ENCODE measurements around the gene FOXD1. TPM values are rescaled to one million over a fixed set of nuclear protein-coding genes. Genes with fewer than 3 reads are reported as not detected.

FOXD1 gene
- total RNA-seq, 4 donors from 2014 or later: 0.48 to 3.5 (median 1.5) TPM; not detected in 1

DNA sequence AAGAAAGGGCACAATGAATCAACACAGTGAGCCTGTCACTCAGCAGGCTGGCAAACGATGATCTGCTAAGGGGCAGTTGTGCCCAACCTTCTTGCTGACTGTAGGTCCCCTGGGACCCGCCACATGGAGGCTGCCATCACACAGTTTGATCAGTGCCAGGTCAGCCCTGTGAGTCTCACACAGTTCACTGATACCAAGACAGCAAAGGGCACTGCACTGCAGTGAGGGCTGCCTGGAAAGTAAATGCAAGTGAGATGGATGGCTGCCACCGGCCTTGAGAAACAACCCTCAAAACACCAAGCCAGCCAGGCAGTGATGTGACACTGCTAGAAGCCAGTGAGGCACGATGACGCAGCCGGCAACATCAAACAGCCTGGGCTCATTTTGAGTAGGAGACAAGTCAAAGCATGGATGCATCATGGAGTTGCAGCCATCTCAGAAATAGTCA, 30.3 kb downstream of the FOXD1 start:
- no peaks in the 10 kb centered on the region for H3K36me3 ChIP-seq
- H3K4me3 ChIP-seq: no peak overlapping the region
- H3K27me3 ChIP-seq: peaks cover 0 to 97% (median 3%) of the 10 kb centered on the region in 4 donors
- 60 to 76% methylated on average over 5 to 6 of the region's 6 CpGs for WGBS, 2 donors
- no peak overlapping the region for H3K27ac ChIP-seq
- peaks cover 0 to 21% (median 10%) of the 10 kb centered on the region in 3 donors for H3K4me1 ChIP-seq
- no peak for DNase-seq
- intact Hi-C loops (cut with DNase I): no loop called here
- no peak for TF ChIP-seq POLR2A (IDR thresholded peaks at IDR 0.05)
- TF ChIP-seq, protein P1, sequence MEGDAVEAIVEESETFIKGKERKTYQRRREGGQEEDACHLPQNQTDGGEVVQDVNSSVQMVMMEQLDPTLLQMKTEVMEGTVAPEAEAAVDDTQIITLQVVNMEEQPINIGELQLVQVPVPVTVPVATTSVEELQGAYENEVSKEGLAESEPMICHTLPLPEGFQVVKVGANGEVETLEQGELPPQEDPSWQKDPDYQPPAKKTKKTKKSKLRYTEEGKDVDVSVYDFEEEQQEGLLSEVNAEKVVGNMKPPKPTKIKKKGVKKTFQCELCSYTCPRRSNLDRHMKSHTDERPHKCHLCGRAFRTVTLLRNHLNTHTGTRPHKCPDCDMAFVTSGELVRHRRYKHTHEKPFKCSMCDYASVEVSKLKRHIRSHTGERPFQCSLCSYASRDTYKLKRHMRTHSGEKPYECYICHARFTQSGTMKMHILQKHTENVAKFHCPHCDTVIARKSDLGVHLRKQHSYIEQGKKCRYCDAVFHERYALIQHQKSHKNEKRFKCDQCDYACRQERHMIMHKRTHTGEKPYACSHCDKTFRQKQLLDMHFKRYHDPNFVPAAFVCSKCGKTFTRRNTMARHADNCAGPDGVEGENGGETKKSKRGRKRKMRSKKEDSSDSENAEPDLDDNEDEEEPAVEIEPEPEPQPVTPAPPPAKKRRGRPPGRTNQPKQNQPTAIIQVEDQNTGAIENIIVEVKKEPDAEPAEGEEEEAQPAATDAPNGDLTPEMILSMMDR (IDR thresholded peaks at IDR 0.05): no peak
- no peaks in the 10 kb centered on the region for H3K9me3 ChIP-seq

DNA sequence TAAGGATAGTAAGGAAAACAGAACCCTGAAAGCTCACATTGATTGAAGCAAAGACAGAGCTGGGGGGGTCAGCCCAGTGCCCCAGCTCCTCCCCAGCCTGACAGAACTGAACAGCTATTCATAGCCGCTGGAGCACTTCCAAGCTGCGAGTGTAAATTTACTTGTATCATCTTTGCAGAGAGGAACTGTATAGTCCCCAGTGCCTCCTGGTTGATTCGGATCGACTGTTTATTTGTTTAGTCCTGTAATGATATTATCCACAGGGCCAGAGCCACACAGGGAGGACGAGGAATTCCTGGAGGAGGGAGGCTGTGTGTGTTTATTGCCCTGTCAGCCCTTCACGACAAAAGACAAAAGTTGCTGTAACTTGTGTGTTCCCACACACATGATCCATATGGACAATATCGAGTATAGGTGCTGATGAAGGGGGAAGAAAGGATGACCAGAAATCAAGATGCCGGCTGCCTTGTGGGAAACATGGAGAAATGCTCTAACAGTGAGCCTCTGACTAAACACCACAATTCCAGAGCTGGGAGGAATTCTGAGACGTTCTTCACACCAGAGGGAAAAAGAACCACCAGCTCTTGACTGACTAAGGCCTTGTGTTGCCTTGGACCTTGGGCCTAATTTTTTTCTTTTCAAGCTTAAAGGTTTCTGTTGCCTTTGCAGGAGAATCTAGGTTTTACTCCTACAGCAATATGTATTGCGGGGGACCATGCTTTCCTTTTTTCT, 31.1 kb downstream of the FOXD1 start:
- Histone ChIP-seq H3K27me3 (peaks cover 0 to 96% (median 3%) of the 10 kb centered on the region in 4 donors), H3K27ac (no peak overlapping the region), H3K36me3 (no peaks in the 10 kb centered on the region), H3K4me3 (no peak overlapping the region), H3K4me1 (peaks cover 0 to 21% (median 10%) of the 10 kb centered on the region in 3 donors), H3K9me3 (no peaks in the 10 kb centered on the region)
- WGBS, 2 donors: 51 to 59% methylated on average over 8 to 10 of the region's 10 CpGs
- no peak for TF ChIP-seq POLR2A (IDR thresholded peaks at IDR 0.05)
- TF ChIP-seq, protein P1 (IDR thresholded peaks at IDR 0.05): no peak
- intact Hi-C loops (cut with DNase I): no loop called here
- DNase-seq: no peak

DNA sequence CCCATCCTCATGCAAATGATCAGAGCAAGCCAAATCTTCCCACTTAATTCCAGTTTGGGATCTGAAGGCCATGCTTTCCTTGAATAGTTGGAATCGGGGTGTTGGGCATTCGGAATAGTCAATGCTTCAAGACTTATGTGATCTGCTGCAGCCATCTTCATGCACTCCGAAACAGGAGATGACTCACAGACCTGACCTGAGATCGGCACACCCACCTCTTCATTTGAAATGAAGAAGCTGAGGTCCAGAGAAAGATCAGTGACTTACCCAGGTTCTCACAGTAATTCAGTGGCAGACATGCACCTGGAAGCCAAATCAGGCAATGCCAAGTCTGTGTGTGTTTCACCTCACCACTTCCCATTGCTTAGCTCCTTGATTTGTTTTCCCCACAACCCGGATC, 33.0 kb downstream of the FOXD1 start:
- DNase-seq: no peak

DNA sequence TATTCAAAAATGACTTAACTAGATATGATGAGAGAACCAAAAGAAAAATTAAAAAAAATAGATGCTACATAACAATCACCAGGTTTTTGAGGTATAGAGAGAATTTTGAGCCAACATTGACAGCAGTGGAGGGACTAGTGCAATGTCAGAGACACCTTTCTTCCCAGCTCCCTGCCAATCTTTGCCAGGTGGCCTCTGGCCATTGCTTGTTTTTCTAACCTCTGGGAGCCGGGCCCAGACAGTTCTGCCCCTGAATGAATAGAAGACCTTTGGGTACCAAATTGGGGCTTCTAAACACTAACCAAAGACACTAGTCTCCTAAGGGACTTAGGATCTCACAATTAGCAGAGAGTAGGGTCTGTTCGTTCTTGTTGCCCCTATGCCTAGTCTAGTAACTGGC, 33.4 kb downstream of the FOXD1 start:
- Histone ChIP-seq H3K4me1 (peaks cover 0 to 18% (median 9%) of the 10 kb centered on the region in 3 donors), H3K4me3 (no peak overlapping the region), H3K27ac (no peak overlapping the region), H3K27me3 (peaks cover 0 to 79% (median 3%) of the 10 kb centered on the region in 4 donors), H3K36me3 (no peaks in the 10 kb centered on the region), H3K9me3 (no peaks in the 10 kb centered on the region)
- no peak for DNase-seq
- 62 to 72% methylated on average over 2 of the region's 2 CpGs for WGBS, 2 donors
- intact Hi-C loops (cut with DNase I): no loop called here
- no peak for TF ChIP-seq POLR2A (IDR thresholded peaks at IDR 0.05)
- TF ChIP-seq, protein P1 (IDR thresholded peaks at IDR 0.05): no peak

More for the DNA sequence above, 33.0 kb downstream of the FOXD1 start:
- Histone ChIP-seq H3K9me3 (no peaks in the 10 kb centered on the region), H3K36me3 (no peaks in the 10 kb centered on the region), H3K27ac (no peak overlapping the region), H3K27me3 (peaks cover 0 to 84% (median 3%) of the 10 kb centered on the region in 4 donors), H3K4me1 (peaks cover 0 to 21% (median 10%) of the 10 kb centered on the region in 3 donors), H3K4me3 (no peak overlapping the region)
- TF ChIP-seq, protein P1 (IDR thresholded peaks at IDR 0.05): no peak
- TF ChIP-seq POLR2A (IDR thresholded peaks at IDR 0.05): no peak
- 70 to 92% methylated on average over 2 to 5 of the region's 5 CpGs for WGBS, 2 donors
- intact Hi-C loops (cut with DNase I): no loop called here

DNA sequence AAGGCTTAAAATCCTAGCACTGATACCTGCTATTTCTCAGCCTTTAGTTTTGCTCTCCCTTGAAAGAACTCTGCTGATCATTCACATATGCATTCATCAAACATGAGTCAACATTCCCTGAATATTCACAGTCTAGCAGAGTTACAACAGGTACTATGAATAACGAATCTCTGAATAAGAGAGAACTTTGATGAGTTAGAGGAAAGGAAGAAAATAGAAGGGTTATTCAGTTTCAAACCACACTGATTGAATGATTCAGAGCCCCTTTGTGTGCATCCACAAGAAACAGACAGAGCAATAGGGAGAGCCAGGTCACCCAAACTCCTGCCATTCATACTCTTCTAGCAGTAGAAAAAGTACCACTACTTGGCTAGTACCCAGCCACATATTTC, 36.0 kb downstream of the FOXD1 start:
- Histone ChIP-seq H3K4me3 (no peak overlapping the region), H3K9me3 (no peaks in the 10 kb centered on the region), H3K27me3 (peaks cover 0 to 57% (median 0%) of the 10 kb centered on the region in 4 donors), H3K4me1 (no peaks in the 10 kb centered on the region), H3K27ac (no peak overlapping the region), H3K36me3 (no peaks in the 10 kb centered on the region)
- intact Hi-C loops (cut with DNase I): no loop called here
- TF ChIP-seq, protein P1 (IDR thresholded peaks at IDR 0.05): no peak
- TF ChIP-seq POLR2A (IDR thresholded peaks at IDR 0.05): no peak
- no peak for DNase-seq
- WGBS, 2 donors: 44 to 87% methylated on average over 1 of the region's 1 CpG
